Astrocyte of the spinal cord (primary cell): ENCODE data around the gene ABI2.

Experiments
- DNase-seq: peaks from one replicate; pipeline ENCODE4 v3.0.0; 2011; ENCODE audit warnings: low read depth, low spot score
- H3K4me3 ChIP-seq: 2 replicates; pipeline ENCODE4 v1.5.1; 2011; ENCODE audit warnings: low read depth, mild to moderate bottlenecking, low read length, moderate library complexity
- in situ Hi-C: cut with HindIII; loops from 2 replicates; pipeline ENCODE4 v1.10.0; 2017; ENCODE audit warnings: low sequenced_read_pairs
- TF ChIP-seq, protein P1 (sequence below): IDR thresholded peaks from 2 replicates; pipeline ENCODE4 v1.5.1; 2012; ENCODE audit warnings: low read depth, mild to moderate bottlenecking, low read length, inconsistent platforms

ABI2 gene

DNA sequence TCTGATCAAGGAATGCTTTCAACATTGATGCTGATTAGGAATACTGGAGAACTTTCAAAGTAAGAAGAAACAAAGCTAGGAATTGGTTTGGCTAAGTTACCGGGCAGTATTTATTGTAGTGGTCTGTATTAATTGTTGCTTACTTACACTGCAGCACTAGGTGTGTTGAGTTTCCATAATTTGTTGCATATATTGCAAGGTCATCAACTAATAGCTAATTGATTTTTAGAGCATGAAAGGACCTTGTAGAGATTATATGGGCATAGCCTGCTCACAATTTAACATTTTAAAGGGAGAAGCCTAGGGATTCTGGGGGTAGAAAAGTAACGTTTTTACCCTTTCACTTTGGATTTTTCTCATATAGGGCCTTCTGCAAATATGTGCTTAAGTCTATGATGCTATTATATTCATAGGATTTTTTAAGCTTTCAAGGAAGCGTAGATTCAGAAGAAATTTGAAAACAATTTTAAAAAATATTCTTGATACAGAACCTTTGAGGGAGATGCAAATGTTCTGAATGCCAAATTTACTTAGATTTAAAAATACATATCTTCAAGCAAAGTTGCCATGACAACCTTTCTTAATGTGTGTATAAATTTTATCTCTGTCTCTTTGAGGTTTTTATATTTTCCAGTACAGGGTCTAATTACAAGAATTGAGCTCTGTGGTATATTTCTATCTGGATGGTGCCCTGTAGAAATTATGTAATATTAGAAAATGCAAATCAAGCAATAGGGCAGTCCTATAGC, 17.3 kb upstream of the ABI2 start:
- TF ChIP-seq, protein P1, sequence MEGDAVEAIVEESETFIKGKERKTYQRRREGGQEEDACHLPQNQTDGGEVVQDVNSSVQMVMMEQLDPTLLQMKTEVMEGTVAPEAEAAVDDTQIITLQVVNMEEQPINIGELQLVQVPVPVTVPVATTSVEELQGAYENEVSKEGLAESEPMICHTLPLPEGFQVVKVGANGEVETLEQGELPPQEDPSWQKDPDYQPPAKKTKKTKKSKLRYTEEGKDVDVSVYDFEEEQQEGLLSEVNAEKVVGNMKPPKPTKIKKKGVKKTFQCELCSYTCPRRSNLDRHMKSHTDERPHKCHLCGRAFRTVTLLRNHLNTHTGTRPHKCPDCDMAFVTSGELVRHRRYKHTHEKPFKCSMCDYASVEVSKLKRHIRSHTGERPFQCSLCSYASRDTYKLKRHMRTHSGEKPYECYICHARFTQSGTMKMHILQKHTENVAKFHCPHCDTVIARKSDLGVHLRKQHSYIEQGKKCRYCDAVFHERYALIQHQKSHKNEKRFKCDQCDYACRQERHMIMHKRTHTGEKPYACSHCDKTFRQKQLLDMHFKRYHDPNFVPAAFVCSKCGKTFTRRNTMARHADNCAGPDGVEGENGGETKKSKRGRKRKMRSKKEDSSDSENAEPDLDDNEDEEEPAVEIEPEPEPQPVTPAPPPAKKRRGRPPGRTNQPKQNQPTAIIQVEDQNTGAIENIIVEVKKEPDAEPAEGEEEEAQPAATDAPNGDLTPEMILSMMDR = no peak
- DNase-seq = no peak
- no peak overlapping the region for H3K4me3 ChIP-seq
- in situ Hi-C loops = no loop called here

GRCh38 chr2:203326356-203326755, 1.8 kb upstream of the ABI2 start:
- H3K4me3 ChIP-seq = no peak overlapping the region
- in situ Hi-C loops = no loop called here
- DNase-seq = no peak
- TF ChIP-seq, protein P1 = no peak

GRCh38 chr2:203327582-203327900, 653 bp upstream of the ABI2 start:
- no peak for DNase-seq
- TF ChIP-seq, protein P1 = no peak
- peak overlapping the region; percentile 83 for H3K4me3 ChIP-seq
- in situ Hi-C loops = no loop called here

GRCh38 chr2:203328760-203329540, 756 bp downstream of the ABI2 start:
- DNase-seq = peak; percentile 33
- peak overlapping the region; percentile 83 for H3K4me3 ChIP-seq
- in situ Hi-C loops = no loop called here
- TF ChIP-seq, protein P1 = no peak

- DNase-seq = peak; percentile 18
- in situ Hi-C loops = no loop called here
- H3K4me3 ChIP-seq = no peak overlapping the region
- TF ChIP-seq, protein P1 = no peak
Measured at GRCh38 chr2:203330434-203330833, 2.2 kb downstream of the ABI2 start.

DNA sequence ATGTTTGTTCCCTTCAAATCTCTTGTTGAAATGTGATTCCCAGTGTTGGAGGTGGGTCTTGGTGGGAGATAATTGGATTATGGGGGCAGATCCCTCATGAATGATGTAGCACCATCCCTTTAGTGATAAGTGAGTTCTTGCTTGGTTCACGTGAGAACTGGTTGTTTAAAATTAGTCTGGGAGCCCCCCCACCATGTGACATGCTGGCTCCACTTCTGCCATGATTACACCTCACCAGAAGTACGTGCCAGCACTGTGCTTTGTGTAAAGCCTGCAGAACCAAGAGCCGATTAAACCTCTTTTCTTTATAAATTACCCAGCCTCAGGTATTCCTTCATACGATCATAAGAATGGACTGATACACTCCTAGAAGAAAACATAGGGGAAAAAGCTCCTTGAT, 10.1 kb downstream of the ABI2 start:
- DNase-seq = no peak
- H3K4me3 ChIP-seq = no peak overlapping the region
- in situ Hi-C loops = no loop called here
- TF ChIP-seq, protein P1 = no peak
